ENCODE results near the gene PDIA5. TPM values are rescaled to one million over a fixed set of nuclear protein-coding genes. Genes with fewer than 3 reads are reported as not detected.
A peak's percentile ranks its signal among the peaks of the same experiment; 100 is the strongest.

The PDIA5 gene
- total RNA-seq, 1 donor from 2014 or later = 29.3 TPM

DNA sequence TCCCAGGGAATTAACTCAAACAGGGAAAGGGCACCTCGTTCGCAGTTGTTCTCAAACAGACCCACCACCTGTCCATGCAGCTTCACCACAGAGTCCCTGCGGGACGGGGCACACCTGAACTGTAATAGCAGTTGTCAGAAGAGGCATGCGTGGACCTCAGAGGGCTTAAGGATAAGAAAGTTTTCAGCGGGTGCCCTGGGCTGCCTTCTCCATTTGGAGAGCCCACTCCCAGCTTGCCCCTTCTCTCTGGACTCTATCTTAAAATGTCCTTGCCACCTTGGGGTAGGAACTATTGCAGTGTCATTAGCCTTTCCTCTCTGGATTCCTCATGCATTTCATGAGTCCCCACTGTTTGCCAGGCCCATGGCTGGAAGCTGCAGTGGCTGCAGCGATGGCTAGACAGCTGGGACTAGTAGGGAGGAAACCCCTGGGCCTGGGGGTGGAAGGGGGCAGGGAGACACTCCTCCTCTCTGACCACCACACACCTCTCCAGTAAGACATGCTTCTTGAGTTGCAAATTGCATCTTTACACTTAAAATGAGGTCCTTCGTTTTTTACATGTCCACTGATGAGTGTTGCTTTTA lies 33.5 kb downstream of the PDIA5 start:
- Histone ChIP-seq H3K4me1 (peaks cover 30% of the 10 kb centered on the region), H3K36me3 (peaks cover 33% of the 10 kb centered on the region), H3K27ac (no peak overlapping the region), H3K4me3 (no peak overlapping the region), H3K9me3 (no peaks in the 10 kb centered on the region), H3K27me3 (ENCODE audit: low read depth) (no peaks in the 10 kb centered on the region)
- intact Hi-C loops (cut with DNase I) = no loop called here
- DNase-seq = no peak
- no peak for ATAC-seq
- TF ChIP-seq, protein P1, sequence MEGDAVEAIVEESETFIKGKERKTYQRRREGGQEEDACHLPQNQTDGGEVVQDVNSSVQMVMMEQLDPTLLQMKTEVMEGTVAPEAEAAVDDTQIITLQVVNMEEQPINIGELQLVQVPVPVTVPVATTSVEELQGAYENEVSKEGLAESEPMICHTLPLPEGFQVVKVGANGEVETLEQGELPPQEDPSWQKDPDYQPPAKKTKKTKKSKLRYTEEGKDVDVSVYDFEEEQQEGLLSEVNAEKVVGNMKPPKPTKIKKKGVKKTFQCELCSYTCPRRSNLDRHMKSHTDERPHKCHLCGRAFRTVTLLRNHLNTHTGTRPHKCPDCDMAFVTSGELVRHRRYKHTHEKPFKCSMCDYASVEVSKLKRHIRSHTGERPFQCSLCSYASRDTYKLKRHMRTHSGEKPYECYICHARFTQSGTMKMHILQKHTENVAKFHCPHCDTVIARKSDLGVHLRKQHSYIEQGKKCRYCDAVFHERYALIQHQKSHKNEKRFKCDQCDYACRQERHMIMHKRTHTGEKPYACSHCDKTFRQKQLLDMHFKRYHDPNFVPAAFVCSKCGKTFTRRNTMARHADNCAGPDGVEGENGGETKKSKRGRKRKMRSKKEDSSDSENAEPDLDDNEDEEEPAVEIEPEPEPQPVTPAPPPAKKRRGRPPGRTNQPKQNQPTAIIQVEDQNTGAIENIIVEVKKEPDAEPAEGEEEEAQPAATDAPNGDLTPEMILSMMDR (IDR thresholded peaks at IDR 0.05) = no peak

DNA sequence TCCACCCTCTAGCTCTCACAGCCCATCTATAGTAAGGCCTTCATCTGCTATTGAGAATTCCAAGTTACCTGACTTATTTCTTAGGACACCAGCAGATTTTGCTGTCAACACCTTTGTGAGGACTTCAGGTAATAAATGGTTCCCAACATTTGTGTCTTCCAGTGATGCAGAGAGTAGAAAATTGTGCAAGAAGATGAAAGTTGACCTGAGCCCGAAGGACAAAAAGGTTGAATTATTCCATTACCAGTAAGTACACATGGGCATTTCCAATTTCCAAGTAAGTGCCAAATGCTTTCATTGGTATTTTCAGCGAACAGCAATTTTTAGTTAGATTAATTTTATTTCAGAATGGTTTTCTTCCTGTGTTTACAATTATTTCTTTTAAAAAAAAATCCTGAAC lies 35.4 kb downstream of the PDIA5 start:
- intact Hi-C loops (cut with DNase I) = no loop called here
- H3K27ac ChIP-seq = no peak overlapping the region
- peaks cover 50% of the 10 kb centered on the region for H3K36me3 ChIP-seq
- H3K27me3 ChIP-seq (ENCODE audit: low read depth) = no peaks in the 10 kb centered on the region
- no peaks in the 10 kb centered on the region for H3K9me3 ChIP-seq
- H3K4me3 ChIP-seq = no peak overlapping the region
- no peak for ATAC-seq
- DNase-seq = no peak
- H3K4me1 ChIP-seq = peaks cover 23% of the 10 kb centered on the region
- TF ChIP-seq, protein P1 (IDR thresholded peaks at IDR 0.05) = no peak

DNA sequence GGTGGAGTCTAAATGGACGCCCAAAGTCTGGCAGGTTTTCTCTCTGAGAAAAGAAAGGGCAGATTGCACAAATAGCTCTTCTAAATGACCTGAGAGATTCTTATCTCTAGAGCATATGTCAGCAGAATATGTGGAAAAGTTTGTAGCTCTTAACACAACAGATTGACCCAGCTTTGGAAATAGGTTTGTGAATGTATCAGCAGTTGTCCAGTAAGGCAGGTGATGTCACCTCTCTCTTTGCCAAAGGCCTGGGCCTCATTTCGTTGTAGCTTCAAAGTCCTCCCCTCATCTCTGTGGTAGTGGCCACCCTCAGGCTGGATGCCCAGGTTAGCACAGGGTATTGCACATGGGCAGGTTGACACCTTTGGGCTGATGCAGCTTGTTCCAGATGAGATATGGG lies 36.0 kb downstream of the PDIA5 start:
- no peak for DNase-seq
- no peak for ATAC-seq
- H3K4me1 ChIP-seq = peaks cover 17% of the 10 kb centered on the region
- H3K36me3 ChIP-seq = peaks cover 56% of the 10 kb centered on the region
- no peaks in the 10 kb centered on the region for H3K9me3 ChIP-seq
- TF ChIP-seq, protein P1 (IDR thresholded peaks at IDR 0.05) = no peak
- intact Hi-C loops (cut with DNase I) = no loop called here
- H3K27ac ChIP-seq = no peak overlapping the region
- no peak overlapping the region for H3K4me3 ChIP-seq
- no peaks in the 10 kb centered on the region for H3K27me3 ChIP-seq (ENCODE audit: low read depth)

DNA sequence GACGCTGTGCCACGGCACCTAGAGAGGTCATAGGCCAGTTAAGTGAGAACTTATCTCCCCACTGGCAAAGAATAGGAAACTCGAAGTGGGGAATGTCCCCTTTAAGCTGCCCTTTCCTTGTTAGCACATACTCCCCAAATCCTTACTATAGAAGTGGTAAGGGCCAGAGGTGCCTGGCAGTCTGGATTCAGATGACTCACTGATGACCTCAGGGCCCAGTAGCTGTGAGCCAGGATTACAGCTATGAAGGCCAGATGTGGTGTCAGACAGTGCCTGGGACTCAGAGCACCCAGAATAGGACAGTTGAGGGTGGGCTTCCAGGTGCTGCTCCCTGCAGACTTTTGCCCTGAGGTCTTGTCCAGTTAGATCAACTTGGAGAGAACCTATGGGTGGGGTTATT lies 37.7 kb downstream of the PDIA5 start:
- TF ChIP-seq, protein P1 (IDR thresholded peaks at IDR 0.05) = no peak
- Histone ChIP-seq H3K4me1 (peaks cover under 1% of the 10 kb centered on the region), H3K27me3 (ENCODE audit: low read depth) (no peaks in the 10 kb centered on the region), H3K4me3 (no peak overlapping the region), H3K27ac (no peak overlapping the region), H3K9me3 (no peaks in the 10 kb centered on the region), H3K36me3 (peaks cover 61% of the 10 kb centered on the region)
- intact Hi-C loops (cut with DNase I) = no loop called here
- DNase-seq = no peak
- ATAC-seq = peak in 1 of 2 donors; percentile 64

DNA sequence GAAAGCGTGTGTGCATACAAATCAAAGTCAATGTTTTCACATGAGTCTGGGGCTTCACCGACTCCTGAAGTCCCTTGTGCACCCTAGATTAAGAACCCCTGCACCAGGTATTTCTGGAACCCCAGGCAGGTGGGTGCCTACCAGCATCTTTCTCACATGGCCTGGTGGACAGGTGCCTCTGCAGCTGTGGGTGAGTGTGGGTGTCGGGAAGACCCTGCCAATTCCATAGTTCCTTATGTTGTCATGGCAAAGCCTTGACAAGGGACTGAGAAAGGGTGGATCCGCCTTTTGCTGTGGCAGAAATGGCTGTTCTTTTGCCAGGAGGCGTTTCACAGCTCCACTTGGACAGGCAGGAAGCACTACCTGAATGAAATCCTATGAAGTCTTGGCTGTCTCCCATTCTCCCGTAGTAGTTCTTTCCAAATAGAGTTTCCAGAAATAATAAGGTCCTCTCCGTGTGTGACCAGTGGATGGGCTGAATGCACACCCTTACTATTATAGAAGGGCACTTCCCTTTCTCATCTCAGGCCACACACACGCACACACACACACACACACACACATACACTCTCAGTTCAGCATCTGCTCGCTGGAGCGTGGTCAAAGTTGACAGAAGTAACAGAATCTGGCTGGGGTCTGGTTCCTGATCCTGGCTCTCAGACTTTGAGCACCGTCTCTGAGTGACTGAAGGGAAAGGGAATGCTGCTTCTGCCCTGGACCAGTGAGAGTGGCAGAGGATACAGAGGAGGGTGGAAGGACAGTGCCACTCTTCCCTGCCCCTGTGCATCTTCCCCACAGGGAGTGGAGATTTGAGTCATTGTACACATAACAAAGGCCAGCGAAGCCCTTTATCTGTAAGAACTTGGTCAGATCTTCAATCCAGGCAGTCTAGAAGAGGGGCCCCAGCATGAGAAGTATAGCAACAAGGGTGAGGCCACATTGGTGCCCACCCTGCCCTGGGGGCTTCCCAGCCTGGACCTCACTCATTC lies 38.7 kb downstream of the PDIA5 start:
- ATAC-seq = no peak

More for the DNA sequence above, 38.7 kb downstream of the PDIA5 start:
- Histone ChIP-seq H3K36me3 (peaks cover 63% of the 10 kb centered on the region), H3K4me3 (no peak overlapping the region), H3K27me3 (ENCODE audit: low read depth) (no peaks in the 10 kb centered on the region), H3K4me1 (no peaks in the 10 kb centered on the region), H3K9me3 (no peaks in the 10 kb centered on the region), H3K27ac (no peak overlapping the region)
- intact Hi-C loops (cut with DNase I) = no loop called here
- TF ChIP-seq, protein P1 (IDR thresholded peaks at IDR 0.05) = no peak
- no peak for DNase-seq
